GM19455 (cell line): ENCODE results near the gene RGS7.
"Not testable (repeated sequence)": the region's sequence is repeated elsewhere in the genome, so short reads cannot be mapped to it uniquely, and the experiment has no call there.

Source experiments
- ATAC-seq: cut with Tn5 transposase; IDR thresholded peaks from one replicate; pipeline ENCODE4 v1.9.1; 2021; ENCODE audit not compliant: unreplicated experiment

The RGS7 gene

DNA sequence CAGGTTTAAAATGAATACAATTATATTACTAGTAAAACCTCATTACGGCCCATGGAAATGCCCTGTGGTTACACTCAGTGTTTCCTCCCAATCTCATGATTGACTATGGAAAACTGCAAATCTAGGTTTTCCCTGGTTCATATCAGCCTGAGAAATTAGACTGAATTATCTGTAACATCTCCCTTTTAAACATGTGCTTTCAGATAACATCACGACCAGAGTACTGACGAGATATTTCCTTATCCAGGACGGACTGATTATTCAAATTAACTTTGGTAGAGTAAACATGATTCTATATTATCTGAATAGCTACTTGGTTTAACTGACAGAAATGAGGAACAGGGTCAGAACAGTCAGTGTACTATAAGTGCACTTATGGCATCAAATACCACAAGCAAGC lies 82.3 kb downstream of the RGS7 start:
- ATAC-seq, result no peak

DNA sequence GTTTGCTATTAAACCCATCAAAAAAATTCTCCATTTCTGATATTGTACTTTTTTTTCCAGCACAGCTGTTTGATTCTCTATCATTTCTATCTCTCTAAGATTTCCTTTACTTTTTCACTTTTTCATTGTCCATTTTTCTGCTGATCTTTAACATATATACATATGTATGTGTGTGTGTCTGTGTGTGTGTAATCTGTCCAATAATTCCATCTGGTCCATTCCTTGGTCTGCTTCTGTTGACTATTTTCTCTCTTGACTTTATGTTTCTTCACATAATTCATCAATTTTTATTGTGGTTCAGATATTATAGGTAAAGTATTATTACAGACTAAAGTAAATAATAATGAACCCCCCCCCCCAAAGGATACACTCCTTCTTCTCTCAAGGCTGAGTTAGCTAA lies 84.2 kb downstream of the RGS7 start:
- no peak for ATAC-seq

- no peak for ATAC-seq
Observed at GRCh38 chr1:241271427-241271826, 85.6 kb downstream of the RGS7 start.

GRCh38 chr1:241270016-241270415 lies 87.0 kb downstream of the RGS7 start:
- no peak for ATAC-seq

GRCh38 chr1:241269116-241269515 lies 87.9 kb downstream of the RGS7 start:
- ATAC-seq, result no peak

DNA sequence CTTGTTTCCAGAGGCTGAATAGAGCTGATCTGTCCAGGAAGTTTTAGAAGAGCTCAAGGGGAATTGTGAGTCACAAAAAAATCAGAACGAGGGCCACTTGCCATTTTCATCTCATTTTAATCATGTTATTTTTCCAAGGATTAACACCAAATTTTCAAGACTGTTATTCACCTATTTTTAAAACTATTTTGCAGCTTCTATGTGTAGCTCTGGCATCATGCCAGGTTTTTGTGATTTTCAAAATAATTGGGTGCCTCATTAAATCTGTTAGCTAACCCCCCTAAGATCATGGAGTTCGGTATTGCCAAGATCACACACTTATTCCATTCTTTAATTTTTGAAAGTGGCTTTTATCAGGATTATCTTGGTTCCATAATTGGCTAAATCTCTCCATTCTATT lies 90.9 kb downstream of the RGS7 start:
- ATAC-seq, result no peak

GRCh38 chr1:241265428-241265827 lies 91.6 kb downstream of the RGS7 start:
- ATAC-seq, result no peak

GRCh38 chr1:241263346-241263745 lies 93.7 kb downstream of the RGS7 start:
- no peak for ATAC-seq

- ATAC-seq, result no peak
Observed at GRCh38 chr1:241253471-241253870, 103.5 kb downstream of the RGS7 start.

- no peak for ATAC-seq
Observed at GRCh38 chr1:241250465-241250864, 106.5 kb downstream of the RGS7 start.

- ATAC-seq, result no peak
Observed at GRCh38 chr1:241240069-241240468, 116.9 kb downstream of the RGS7 start.

- ATAC-seq, result no peak
Observed at GRCh38 chr1:241237873-241238272, 119.1 kb downstream of the RGS7 start.

DNA sequence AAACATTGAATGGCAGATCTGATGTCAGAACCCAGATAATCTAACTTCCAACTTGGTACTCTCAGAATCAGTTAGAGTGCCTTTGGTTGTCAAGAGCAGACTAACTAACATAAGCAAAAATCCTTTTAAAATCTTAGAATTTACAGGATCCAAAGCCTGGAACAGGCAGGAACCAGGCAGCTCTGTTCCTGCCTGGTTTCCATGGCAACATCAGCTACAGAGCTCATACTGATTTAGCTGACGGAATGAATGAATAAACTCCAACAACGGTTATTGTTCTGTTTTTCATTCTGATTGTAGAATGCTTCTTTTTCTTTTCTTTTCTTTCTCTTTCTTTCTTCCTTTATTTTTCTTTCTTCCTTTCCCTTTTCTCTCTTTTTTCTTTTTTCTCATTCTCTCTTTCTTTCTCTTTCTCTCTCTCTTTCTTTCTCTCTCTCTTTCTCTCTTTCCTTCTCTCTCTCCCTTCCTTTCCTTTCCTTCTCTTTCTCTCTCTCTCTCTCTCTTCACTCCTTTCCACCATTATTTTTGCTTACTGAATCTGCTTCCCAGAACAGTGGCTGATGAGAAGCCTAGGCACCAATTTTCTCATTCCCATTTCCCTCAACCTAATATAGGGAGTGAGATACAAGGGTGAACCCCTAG lies 121.6 kb downstream of the RGS7 start:
- ATAC-seq, result no peak

DNA sequence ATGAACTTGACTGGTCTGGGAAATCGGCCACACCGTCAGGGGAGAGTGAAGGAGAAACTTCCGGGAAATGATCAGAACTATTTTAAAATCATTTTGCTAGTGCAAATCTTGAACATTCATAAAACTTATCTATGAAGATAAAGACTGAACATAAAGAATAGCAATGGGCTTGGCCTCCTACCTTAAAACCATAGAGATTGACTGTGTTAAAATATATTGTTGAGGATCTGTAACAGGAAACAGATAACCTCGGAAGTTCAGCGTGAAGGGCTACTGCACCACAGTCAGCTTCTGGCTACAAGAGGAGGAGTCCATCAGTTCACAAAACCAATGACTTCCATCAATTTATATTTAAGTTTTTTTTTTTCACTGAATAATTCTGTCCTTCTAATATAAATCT lies 127.3 kb downstream of the RGS7 start:
- ATAC-seq, result no peak

GRCh38 chr1:241229216-241229615 lies 127.8 kb downstream of the RGS7 start:
- ATAC-seq, result no peak

DNA sequence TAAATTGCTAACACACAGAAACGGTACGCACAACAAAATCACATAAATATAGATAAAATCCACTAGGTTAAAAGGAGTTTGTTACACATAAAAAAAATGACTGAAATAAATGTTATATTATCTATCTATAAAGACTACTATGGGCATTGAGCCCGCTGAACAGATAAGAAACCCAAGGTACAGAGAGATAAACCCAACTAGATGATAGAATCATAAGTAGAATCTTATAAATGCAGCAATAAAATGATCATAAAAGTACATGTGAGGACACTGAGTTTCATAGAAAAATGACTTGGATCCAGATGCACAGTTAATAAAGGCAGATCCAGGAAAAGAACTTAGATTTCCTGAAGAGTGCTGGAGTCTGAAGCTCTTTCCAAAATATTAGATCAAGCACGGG lies 128.7 kb downstream of the RGS7 start:
- no peak for ATAC-seq

DNA sequence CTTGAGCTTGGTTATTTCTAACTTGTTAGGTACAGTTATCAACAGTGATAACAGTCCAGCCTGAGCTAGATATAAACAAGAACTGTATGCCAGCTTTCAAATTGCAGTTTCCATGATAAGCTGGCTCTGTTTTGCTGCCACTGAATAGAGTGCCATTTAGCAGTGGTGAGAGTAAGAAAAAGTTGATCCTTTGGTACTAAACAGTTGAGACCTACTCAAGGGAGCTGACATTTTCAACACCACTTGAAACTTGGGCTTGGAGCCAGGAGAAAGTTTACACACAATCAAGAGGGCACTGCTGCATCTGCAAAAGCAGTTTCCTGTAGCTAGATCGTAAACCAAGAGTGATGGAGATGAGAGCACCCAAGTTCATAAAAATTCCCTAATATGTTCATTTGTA lies 131.3 kb downstream of the RGS7 start:
- no peak for ATAC-seq

DNA sequence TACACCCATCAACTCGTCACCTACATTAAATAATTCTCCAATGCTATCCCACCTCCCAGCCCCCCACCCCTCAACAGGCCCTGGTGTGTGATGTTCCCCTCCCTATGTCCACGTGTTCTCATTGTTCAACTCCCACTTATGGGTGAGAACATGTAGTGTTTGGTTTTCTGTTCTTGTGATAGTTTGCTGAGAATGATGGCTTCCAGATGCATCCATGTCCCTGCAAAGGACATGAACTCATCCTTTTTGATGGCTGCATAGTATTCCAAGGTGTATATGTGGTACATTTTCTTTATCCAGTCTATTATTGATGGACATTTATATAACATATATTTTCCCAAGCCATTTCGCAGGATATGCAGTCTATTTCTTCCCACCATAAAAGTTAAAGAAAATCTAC lies 132.8 kb downstream of the RGS7 start:
- ATAC-seq, result not testable (repeated sequence)

GRCh38 chr1:241222813-241223212 lies 134.2 kb downstream of the RGS7 start:
- ATAC-seq, result not testable (repeated sequence)

DNA sequence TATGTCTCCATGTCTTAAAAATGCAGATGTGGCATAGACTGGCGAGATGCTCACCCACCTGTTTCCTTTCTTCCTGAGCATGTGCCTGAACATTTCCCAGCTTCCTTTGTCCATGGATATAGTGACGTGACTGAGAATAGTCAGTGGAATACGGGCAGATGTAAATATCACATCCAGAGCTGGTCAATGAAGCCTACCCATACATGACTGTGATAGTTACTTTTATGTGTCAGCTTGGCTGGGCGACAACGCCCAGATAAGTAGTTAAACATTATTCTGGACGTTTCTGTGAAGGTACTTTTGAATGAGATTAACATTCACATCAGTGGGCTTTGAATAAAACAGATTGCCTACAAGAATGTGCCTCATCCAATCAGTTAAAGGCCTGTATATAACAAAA lies 135.7 kb downstream of the RGS7 start:
- no peak for ATAC-seq

DNA sequence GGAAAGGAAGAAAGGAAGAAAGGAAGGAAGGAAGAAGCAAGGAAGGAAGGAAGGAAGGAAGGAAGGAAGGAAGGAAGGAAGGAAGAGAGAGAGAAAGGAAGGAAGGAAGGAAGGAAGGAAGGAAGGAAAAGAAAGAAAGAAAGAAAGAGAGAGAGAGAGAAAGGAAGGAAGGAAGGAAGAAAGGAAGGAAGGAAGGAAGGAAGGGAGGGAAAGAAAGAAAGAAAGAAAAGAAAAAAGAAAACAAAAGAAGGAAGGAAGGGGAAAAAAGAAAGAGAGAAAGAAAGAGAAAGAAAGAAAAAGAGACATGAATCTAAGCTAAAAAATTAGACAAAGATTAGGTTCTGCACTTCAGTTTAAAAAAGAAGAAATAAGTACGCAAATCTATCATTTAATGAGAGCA lies 136.1 kb downstream of the RGS7 start:
- ATAC-seq, result not testable (repeated sequence)

DNA sequence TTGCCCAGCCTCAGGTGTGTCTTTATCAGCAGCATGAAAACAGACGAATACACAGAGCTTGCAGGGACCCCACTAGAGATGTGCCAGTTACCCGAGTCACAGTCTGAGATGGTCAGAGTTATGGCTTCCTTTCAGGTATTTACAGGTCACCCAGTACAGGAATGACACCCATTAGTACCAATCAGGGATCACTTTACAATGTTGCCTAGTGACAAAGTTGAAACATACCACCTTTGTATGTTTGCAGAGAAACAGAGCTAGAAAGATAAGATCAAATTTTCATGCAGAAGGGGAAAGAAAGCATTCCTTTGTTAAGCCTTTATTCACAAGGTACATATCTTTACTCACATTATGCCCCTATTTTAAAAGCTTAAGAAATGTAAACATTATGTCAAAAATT lies 137.6 kb downstream of the RGS7 start:
- ATAC-seq, result no peak

DNA sequence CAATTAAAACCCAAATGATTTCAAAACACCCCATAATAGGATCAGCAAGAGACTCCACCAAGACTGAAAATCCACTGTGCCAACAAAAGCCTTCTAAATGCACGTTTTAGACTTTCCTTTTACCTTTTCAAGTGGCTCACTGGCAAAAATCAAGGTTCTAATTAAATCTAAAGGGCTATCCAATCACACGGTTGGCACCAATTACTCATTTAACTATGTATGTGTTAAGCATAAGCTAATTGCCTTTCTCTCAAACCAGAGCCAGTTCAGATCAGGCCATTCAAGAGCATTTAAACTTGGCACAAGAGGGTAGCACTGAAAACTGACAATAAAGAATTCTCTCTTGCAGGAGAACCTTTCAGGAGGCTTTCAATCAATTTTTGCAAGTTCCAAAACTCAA lies 139.5 kb downstream of the RGS7 start:
- ATAC-seq, result no peak

DNA sequence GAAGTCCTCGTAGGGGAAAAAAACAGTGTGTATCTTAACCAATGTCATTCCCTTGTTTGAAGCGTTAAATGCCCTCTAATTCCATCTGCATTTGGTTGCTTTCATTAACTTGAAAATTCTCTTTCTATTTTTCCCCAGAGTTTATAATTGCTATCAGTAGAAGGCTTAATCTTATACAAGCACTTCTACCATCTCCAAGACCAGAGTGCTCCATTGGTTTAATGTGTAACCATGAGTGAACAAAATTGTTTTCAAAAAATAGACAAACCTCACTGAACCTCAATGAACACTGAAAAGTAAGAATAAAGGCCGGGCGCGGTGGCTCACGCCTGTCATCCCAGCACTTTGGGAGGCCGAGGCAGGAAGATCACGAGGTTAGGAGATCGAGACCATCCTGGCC lies 141.3 kb downstream of the RGS7 start:
- no peak for ATAC-seq
